ENCODE data around the gene CUX1.
"Not testable (repeated sequence)": the region's sequence is repeated elsewhere in the genome, so short reads cannot be mapped to it uniquely, and the experiment has no call there.

Gene CUX1

GRCh38 chr7:102330666-102331460 is 513.4 kb downstream of the CUX1 start:
- peaks cover 56% of the 10 kb centered on the region for H3F3A ChIP-seq (ENCODE audit: control insufficient read depth, insufficient read depth)
- H3K4me2 ChIP-seq (ENCODE audit: low read length), result peak overlapping the region; percentile 83
- H3K9me2 ChIP-seq (replicated peaks; ENCODE audit: control insufficient read depth, low read length); H3K27me3 ChIP-seq (ENCODE audit: control insufficient read depth, low read length); H4K20me1 ChIP-seq (ENCODE audit: control insufficient read depth, insufficient read depth, low read depth, low read length); H3K9me3 ChIP-seq (ENCODE audit: control insufficient read depth, insufficient read depth, low read length): not testable (repeated sequence)
- peaks cover 80% of the 10 kb centered on the region for H3K79me2 ChIP-seq (ENCODE audit: control insufficient read depth, low read length)
- H3K36me3 ChIP-seq (ENCODE audit: control insufficient read depth, low read length), result peaks cover 26% of the 10 kb centered on the region
- peak overlapping the region; percentile 93 for H3K27ac ChIP-seq (ENCODE audit: low read depth, low read length)
- H3K4me1 ChIP-seq (ENCODE audit: control insufficient read depth, low read length), result peaks cover 76% of the 10 kb centered on the region
- peak overlapping the region; percentile 92 for H3K4me3 ChIP-seq (ENCODE audit: low read length)
